GM23338 (cell line): ENCODE measurements around the gene HIGD1B. TPM values are rescaled to one million over a fixed set of nuclear protein-coding genes. Genes with fewer than 3 reads are reported as not detected.

ENCODE experiments used
- ATAC-seq: fragments of 200-7000 bp; cut with Tn5 transposase; 3 replicates; pipeline ENCODE4 v1.9.1; 2020
- DNase-seq: peaks from one replicate; pipeline ENCODE4 v3.0.0-alpha.2; 2015; ENCODE audit warnings: low spot score
- H2AFZ ChIP-seq: fragments of 200-600 bp; sonication (generic); 2 replicates; pipeline ENCODE4 v1.8.0; 2016; ENCODE audit warnings: antibody characterized with exemption, mild to moderate bottlenecking, moderate library complexity
- H3F3A ChIP-seq: fragments of 200-600 bp; sonication (generic); replicated peaks from 2 replicates; pipeline ENCODE4 v1.8.0; 2017; ENCODE audit warnings: antibody characterized with exemption, mixed run types, low read depth
- H3K27ac ChIP-seq: fragments of 200-600 bp; sonication (generic); 2 replicates; pipeline ENCODE4 v1.6.1; 2016; ENCODE audit warnings: low read depth
- H3K27me3 ChIP-seq: fragments of 200-600 bp; sonication (generic); 2 replicates; pipeline ENCODE4 v1.8.0; 2016; ENCODE audit warnings: mild to moderate bottlenecking, mixed run types, moderate library complexity; ENCODE audit not compliant: insufficient read depth
- H3K36me3 ChIP-seq: fragments of 200-600 bp; sonication (generic); 2 replicates; pipeline ENCODE4 v1.8.0; 2016; ENCODE audit warnings: mild to moderate bottlenecking; ENCODE audit not compliant: insufficient read depth
- H3K4me1 ChIP-seq: fragments of 200-600 bp; sonication (generic); 2 replicates; pipeline ENCODE4 v1.8.0; 2016; ENCODE audit warnings: mild to moderate bottlenecking, moderate library complexity; ENCODE audit not compliant: insufficient read depth
- H3K4me2 ChIP-seq: fragments of 200-600 bp; sonication (generic); 2 replicates; pipeline ENCODE4 v1.7.1; 2017; ENCODE audit warnings: mixed run types
- H3K4me3 ChIP-seq: fragments of 200-600 bp; sonication (generic); 2 replicates; pipeline ENCODE4 v1.6.1; 2016; ENCODE audit warnings: mixed run types
- H3K79me2 ChIP-seq: fragments of 200-600 bp; sonication (generic); replicated peaks from 2 replicates; pipeline ENCODE4 v1.8.0; 2017; ENCODE audit warnings: mild to moderate bottlenecking; ENCODE audit not compliant: insufficient read depth
- H3K9me2 ChIP-seq: fragments of 200-600 bp; sonication (generic); 2 replicates; pipeline ENCODE4 v1.8.0; 2017; ENCODE audit not compliant: insufficient read depth
- H4K20me1 ChIP-seq: fragments of 200-600 bp; sonication (generic); replicated peaks from 2 replicates; pipeline ENCODE4 v1.8.0; 2017; ENCODE audit warnings: mild to moderate bottlenecking; ENCODE audit not compliant: insufficient read depth
- H3K27ac Mint-ChIP-seq: 2 replicates; pipeline ENCODE4 v1.8.0; 2020; ENCODE audit warnings: inconsistent platforms, mild to moderate bottlenecking, moderate library complexity, mixed read lengths
- H3K27me3 Mint-ChIP-seq: 3 replicates; pipeline ENCODE4 v1.8.0; 2022; ENCODE audit warnings: low read depth, mild to moderate bottlenecking, moderate library complexity, mixed read lengths, inconsistent platforms; ENCODE audit not compliant: insufficient read depth, poor library complexity
- H3K36me3 Mint-ChIP-seq: 3 replicates; pipeline ENCODE4 v1.8.0; 2021; ENCODE audit warnings: low read depth, mild to moderate bottlenecking, inconsistent platforms, moderate library complexity, mixed read lengths
- H3K4me1 Mint-ChIP-seq: 3 replicates; pipeline ENCODE4 v1.8.0; 2020; ENCODE audit warnings: mild to moderate bottlenecking, inconsistent platforms, mixed read lengths
- H3K4me3 Mint-ChIP-seq: 3 replicates; pipeline ENCODE4 v1.8.0; 2021; ENCODE audit warnings: moderate library complexity, mild to moderate bottlenecking, inconsistent platforms, mixed read lengths
- H3K9me3 Mint-ChIP-seq: 3 replicates; pipeline ENCODE4 v1.8.0; 2020; ENCODE audit warnings: moderate library complexity, mild to moderate bottlenecking, inconsistent platforms, mixed read lengths
- CREB1 ChIP-seq: fragments of 250-450 bp; sonication (Bioruptor Pico); IDR thresholded peaks from 2 replicates; pipeline ENCODE4 v1.5.0; 2020; ENCODE audit warnings: low read depth, mild to moderate bottlenecking, moderate library complexity
- EZH2 ChIP-seq: fragments of 200-600 bp; sonication (generic); IDR thresholded peaks from one replicate; pipeline ENCODE4 v1.8.0; 2017; ENCODE audit warnings: antibody characterized with exemption, mild to moderate bottlenecking, low read depth; ENCODE audit not compliant: unreplicated experiment
- EZH2phosphoT487 ChIP-seq: fragments of 200-600 bp; sonication (generic); IDR thresholded peaks from one replicate; pipeline ENCODE4 v1.8.1; 2018; ENCODE audit warnings: antibody characterized with exemption; ENCODE audit not compliant: unreplicated experiment
- JUNB ChIP-seq: IDR thresholded peaks from one replicate; pipeline ENCODE4 v1.6.1; 2016; ENCODE audit warnings: antibody characterized with exemption; ENCODE audit not compliant: unreplicated experiment
- NANOG ChIP-seq: IDR thresholded peaks from 2 replicates; pipeline ENCODE4 v1.6.1; 2016; ENCODE audit warnings: antibody characterized with exemption, borderline replicate concordance
- POLR2AphosphoS5 ChIP-seq: IDR thresholded peaks from 2 replicates; pipeline ENCODE4 v1.6.1; 2016; ENCODE audit warnings: antibody characterized with exemption, low read depth
- STAT1 ChIP-seq: IDR thresholded peaks from one replicate; pipeline ENCODE4 v1.6.1; 2016; ENCODE audit warnings: antibody characterized with exemption; ENCODE audit not compliant: unreplicated experiment
- ZNF114 ChIP-seq: fragments of 250-450 bp; sonication (Bioruptor Pico); IDR thresholded peaks from 2 replicates; pipeline ENCODE4 v1.5.0; 2020; ENCODE audit warnings: mild to moderate bottlenecking, moderate library complexity
- ZNF331 ChIP-seq: fragments of 250-450 bp; sonication (Bioruptor Pico); IDR thresholded peaks from 2 replicates; pipeline ENCODE4 v1.5.0; 2020; ENCODE audit warnings: low read depth, mild to moderate bottlenecking, moderate library complexity
- polyA plus RNA-seq: library from polyadenylated mRNA; unstranded; fragments of >200 nt; fragmentation: Nextera tagmentation; extraction: Ambion mirVana; gene quantifications from 2 replicates; pipeline ENCODE4 v1.2.1, GENCODE V29; 2016
- total RNA-seq: library from RNA; depleted of rRNA; stranded (reverse); fragments of >200 nt; shearing (Covaris generic); gene quantifications from 2 replicates; pipeline ENCODE4 v1.2.3, GENCODE V29; 2014
- TF ChIP-seq, protein P1 (sequence below): IDR thresholded peaks from 2 replicates; pipeline ENCODE4 v1.6.1; 2016; ENCODE audit warnings: antibody characterized with exemption
- TF ChIP-seq, protein P2 (sequence below), 2 experiments: fragments of 200-600 bp in 1 of 2; sonication (generic) in 1 of 2; conservative IDR thresholded peaks; 2 replicates each; pipeline versions ENCODE4 v1.5.1 to v1.6.1; 2016 to 2017; ENCODE audit warnings: antibody characterized with exemption in 2 of 2, low read depth in 2 of 2, mild to moderate bottlenecking in 2 of 2, moderate library complexity in 1 of 2

Gene HIGD1B
- total and polyA plus RNA-seq, 2 experiments from 2014 or later = not detected

- Histone ChIP-seq H3F3A (peaks cover 22% of the 10 kb centered on the region), H3K27me3 (no peaks in the 10 kb centered on the region), H4K20me1 (peaks cover 13% of the 10 kb centered on the region), H3K27ac (no peak overlapping the region), H3K4me3 (no peak overlapping the region), H3K4me1 (no peaks in the 10 kb centered on the region), H3K36me3 (peaks cover 42% of the 10 kb centered on the region), H3K79me2 (no peaks in the 10 kb centered on the region), H3K9me2 (no peaks in the 10 kb centered on the region), H2AFZ (no peak overlapping the region), H3K4me2 (no peak overlapping the region)
- Mint-ChIP-seq H3K27me3 (peaks cover 2% of the 10 kb centered on the region), H3K27ac (no peak overlapping the region), H3K36me3 (peaks cover 70% of the 10 kb centered on the region), H3K4me1 (no peaks in the 10 kb centered on the region), H3K4me3 (no peak overlapping the region), H3K9me3 (no peaks in the 10 kb centered on the region)
- DNase-seq = peak; percentile 90
- ATAC-seq = peak; percentile 94
- TF ChIP-seq, protein P1, sequence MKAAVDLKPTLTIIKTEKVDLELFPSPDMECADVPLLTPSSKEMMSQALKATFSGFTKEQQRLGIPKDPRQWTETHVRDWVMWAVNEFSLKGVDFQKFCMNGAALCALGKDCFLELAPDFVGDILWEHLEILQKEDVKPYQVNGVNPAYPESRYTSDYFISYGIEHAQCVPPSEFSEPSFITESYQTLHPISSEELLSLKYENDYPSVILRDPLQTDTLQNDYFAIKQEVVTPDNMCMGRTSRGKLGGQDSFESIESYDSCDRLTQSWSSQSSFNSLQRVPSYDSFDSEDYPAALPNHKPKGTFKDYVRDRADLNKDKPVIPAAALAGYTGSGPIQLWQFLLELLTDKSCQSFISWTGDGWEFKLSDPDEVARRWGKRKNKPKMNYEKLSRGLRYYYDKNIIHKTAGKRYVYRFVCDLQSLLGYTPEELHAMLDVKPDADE = no peak
- TF ChIP-seq, protein P2, sequence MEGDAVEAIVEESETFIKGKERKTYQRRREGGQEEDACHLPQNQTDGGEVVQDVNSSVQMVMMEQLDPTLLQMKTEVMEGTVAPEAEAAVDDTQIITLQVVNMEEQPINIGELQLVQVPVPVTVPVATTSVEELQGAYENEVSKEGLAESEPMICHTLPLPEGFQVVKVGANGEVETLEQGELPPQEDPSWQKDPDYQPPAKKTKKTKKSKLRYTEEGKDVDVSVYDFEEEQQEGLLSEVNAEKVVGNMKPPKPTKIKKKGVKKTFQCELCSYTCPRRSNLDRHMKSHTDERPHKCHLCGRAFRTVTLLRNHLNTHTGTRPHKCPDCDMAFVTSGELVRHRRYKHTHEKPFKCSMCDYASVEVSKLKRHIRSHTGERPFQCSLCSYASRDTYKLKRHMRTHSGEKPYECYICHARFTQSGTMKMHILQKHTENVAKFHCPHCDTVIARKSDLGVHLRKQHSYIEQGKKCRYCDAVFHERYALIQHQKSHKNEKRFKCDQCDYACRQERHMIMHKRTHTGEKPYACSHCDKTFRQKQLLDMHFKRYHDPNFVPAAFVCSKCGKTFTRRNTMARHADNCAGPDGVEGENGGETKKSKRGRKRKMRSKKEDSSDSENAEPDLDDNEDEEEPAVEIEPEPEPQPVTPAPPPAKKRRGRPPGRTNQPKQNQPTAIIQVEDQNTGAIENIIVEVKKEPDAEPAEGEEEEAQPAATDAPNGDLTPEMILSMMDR (conservative IDR thresholded peaks at IDR 0.05; ENCODE audit: low read depth in 2 of 2) = peak; percentile 87 to 96
Observed at GRCh38 chr17:44865231-44865660, 17.6 kb downstream of the HIGD1B start.

DNA sequence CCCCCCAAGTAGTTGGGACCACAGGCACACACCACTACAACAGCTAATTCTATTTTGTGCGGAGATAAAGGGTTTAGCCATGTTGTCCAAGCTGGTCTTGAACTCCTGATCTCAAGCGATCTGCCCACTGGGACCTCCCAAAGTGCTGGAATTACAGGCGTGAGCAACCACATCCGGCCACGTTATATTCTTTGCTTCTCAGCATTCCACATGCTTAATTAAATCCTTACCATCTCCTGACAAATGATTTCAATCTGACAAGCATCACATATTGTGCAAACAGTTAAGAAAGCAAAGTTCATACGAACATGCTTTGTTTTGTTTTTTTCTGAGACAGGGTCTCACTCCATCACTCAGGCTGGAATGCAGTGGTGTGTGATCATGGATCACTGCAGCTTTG lies 18.2 kb downstream of the HIGD1B start:
- H3K27me3 ChIP-seq = no peaks in the 10 kb centered on the region
- Mint-ChIP-seq H3K36me3 (peaks cover 69% of the 10 kb centered on the region), H3K9me3 (no peaks in the 10 kb centered on the region), H3K27me3 (peaks cover 2% of the 10 kb centered on the region), H3K27ac (no peak overlapping the region), H3K4me1 (no peaks in the 10 kb centered on the region), H3K4me3 (no peak overlapping the region)
- H3K4me1 ChIP-seq = no peaks in the 10 kb centered on the region
- no peak overlapping the region for H3K4me2 ChIP-seq
- H3K36me3 ChIP-seq = peaks cover 39% of the 10 kb centered on the region
- H3K9me2 ChIP-seq = no peaks in the 10 kb centered on the region
- H3F3A ChIP-seq = peaks cover 22% of the 10 kb centered on the region
- peaks cover 13% of the 10 kb centered on the region for H4K20me1 ChIP-seq
- H3K4me3 ChIP-seq = no peak overlapping the region
- no peaks in the 10 kb centered on the region for H3K79me2 ChIP-seq
- no peak for ATAC-seq
- no peak for DNase-seq
- H2AFZ ChIP-seq = no peak overlapping the region
- H3K27ac ChIP-seq = peak overlapping the region; percentile 56; the same call in 1 of the 2 replicates
- TF ChIP-seq ZNF114 (CRISPR knock-in tag) (no peak), JUNB (no peak), EZH2phosphoT487 (no peak), STAT1 (no peak), ZNF331 (CRISPR knock-in tag) (no peak), POLR2AphosphoS5 (no peak), NANOG (no peak), EZH2 (no peak), CREB1 (no peak)
- TF ChIP-seq, protein P1 = no peak
- TF ChIP-seq, protein P2 (conservative IDR thresholded peaks at IDR 0.05; ENCODE audit: low read depth in 2 of 2) = no peak
